GM23248 (cell line): Measurements from ENCODE around the gene KCTD8. TPM values are rescaled to one million over a fixed set of nuclear protein-coding genes. Genes with fewer than 3 reads are reported as not detected.
"Not testable (repeated sequence)": the region's sequence is repeated elsewhere in the genome, so short reads cannot be mapped to it uniquely, and the experiment has no call there.

Source experiments
- DNase-seq: peaks from one replicate; pipeline ENCODE4 v3.0.0-alpha.2; 2015
- H2AFZ ChIP-seq: fragments of 200-600 bp; sonication (generic); 2 replicates; pipeline ENCODE4 v1.6.1; 2016; ENCODE audit warnings: antibody characterized with exemption
- H3F3A ChIP-seq: fragments of 200-600 bp; sonication (generic); 2 replicates; pipeline ENCODE4 v1.6.1; 2016; ENCODE audit warnings: mild to moderate bottlenecking, antibody characterized with exemption, mixed run types; ENCODE audit not compliant: insufficient read depth
- H3K27ac ChIP-seq: fragments of 200-600 bp; sonication (generic); 2 replicates; pipeline ENCODE4 v1.5.1; 2016; ENCODE audit warnings: mild to moderate bottlenecking
- H3K27me3 ChIP-seq: fragments of 200-600 bp; sonication (generic); replicated peaks from 2 replicates; pipeline ENCODE4 v1.6.1; 2016; ENCODE audit warnings: mild to moderate bottlenecking; ENCODE audit not compliant: insufficient read depth
- H3K36me3 ChIP-seq: fragments of 200-600 bp; sonication (generic); 2 replicates; pipeline ENCODE4 v1.6.1; 2016; ENCODE audit warnings: low read depth, mild to moderate bottlenecking
- H3K4me1 ChIP-seq: fragments of 200-600 bp; sonication (generic); 2 replicates; pipeline ENCODE4 v1.6.1; 2016; ENCODE audit warnings: mild to moderate bottlenecking; ENCODE audit not compliant: insufficient read depth
- H3K4me2 ChIP-seq: fragments of 200-600 bp; sonication (generic); one replicate; pipeline ENCODE4 v1.6.1; 2016; ENCODE audit warnings: mild to moderate bottlenecking; ENCODE audit not compliant: unreplicated experiment
- H3K4me3 ChIP-seq: fragments of 200-600 bp; sonication (generic); 2 replicates; pipeline ENCODE4 v1.5.1; 2016; ENCODE audit warnings: mild to moderate bottlenecking
- H3K79me2 ChIP-seq: fragments of 200-600 bp; sonication (generic); 2 replicates; pipeline ENCODE4 v1.6.1; 2016; ENCODE audit warnings: mild to moderate bottlenecking; ENCODE audit not compliant: insufficient read depth
- H3K9ac ChIP-seq: fragments of 200-600 bp; sonication (generic); 2 replicates; pipeline ENCODE4 v1.6.1; 2016; ENCODE audit warnings: mild to moderate bottlenecking
- H3K9me2 ChIP-seq: fragments of 200-600 bp; sonication (generic); 2 replicates; pipeline ENCODE4 v1.6.1; 2016; ENCODE audit warnings: mixed run types, mild to moderate bottlenecking, moderate library complexity; ENCODE audit not compliant: insufficient read depth
- H3K9me3 ChIP-seq: fragments of 200-600 bp; sonication (generic); one replicate; pipeline ENCODE4 v1.6.1; 2017; ENCODE audit warnings: low read depth
- H4K20me1 ChIP-seq: fragments of 200-600 bp; sonication (generic); 2 replicates; pipeline ENCODE4 v1.6.0; 2016; ENCODE audit not compliant: insufficient read depth
- EZH2 ChIP-seq: fragments of 200-600 bp; sonication (generic); IDR thresholded peaks from 2 replicates; pipeline ENCODE4 v1.6.1; 2018; ENCODE audit warnings: antibody characterized with exemption, mild to moderate bottlenecking; ENCODE audit not compliant: insufficient read depth, poor library complexity, severe bottlenecking
- EZH2phosphoT487 ChIP-seq: fragments of 200-600 bp; sonication (generic); IDR thresholded peaks from 2 replicates; pipeline ENCODE4 v1.6.1; 2018; ENCODE audit warnings: antibody characterized with exemption, moderate library complexity, mild to moderate bottlenecking, low read depth; ENCODE audit not compliant: insufficient read depth
- WGBS, 2 experiments: methylation state at CpG; one replicate each; pipeline ENCODE4 v1.1.6; 2015 to 2017; ENCODE audit warnings: low lambda C conversion rate in 2 of 2, low coverage in 1 of 2; ENCODE audit errors: missing lambda C conversion rate in 2 of 2; 5-methylcytosine and 5-hydroxymethylcytosine counted together
- in situ Hi-C: fragments of 300-500 bp; cut with MboI; formaldehyde crosslinking; loops from 2 replicates; pipeline ENCODE4 v1.15.0; 2020
- polyA plus RNA-seq: library from polyadenylated mRNA; unstranded; fragments of >200 nt; fragmentation: Nextera tagmentation; extraction: Ambion mirVana; gene quantifications from 2 replicates; pipeline ENCODE4 v1.2.1, GENCODE V29; 2016
- total RNA-seq: library from RNA; depleted of rRNA; stranded (reverse); fragments of >200 nt; shearing (Covaris generic); gene quantifications from 2 replicates; pipeline ENCODE4 v1.2.3, GENCODE V29; 2014

Gene KCTD8
- total and polyA plus RNA-seq, 2 experiments from 2014 or later = not detected

- Histone ChIP-seq H3K79me2 (no peaks in the 10 kb centered on the region), H3K4me2 (no peak overlapping the region), H2AFZ (no peak overlapping the region), H3K27me3 (no peaks in the 10 kb centered on the region), H3K4me1 (no peaks in the 10 kb centered on the region), H3K9ac (no peak overlapping the region), H3F3A (no peaks in the 10 kb centered on the region), H4K20me1 (no peaks in the 10 kb centered on the region), H3K9me3 (no peaks in the 10 kb centered on the region), H3K27ac (no peak overlapping the region), H3K4me3 (no peak overlapping the region), H3K9me2 (no peaks in the 10 kb centered on the region), H3K36me3 (no peaks in the 10 kb centered on the region)
- DNase-seq = no peak
- TF ChIP-seq EZH2 (no peak), EZH2phosphoT487 (no peak)
- 23 to 38% methylated on average over 1 of the region's 1 CpG for WGBS, 2 experiments
- in situ Hi-C loops = no loop called here
Measured at GRCh38 chr4:44186850-44187246, 261.8 kb downstream of the KCTD8 start.

- H3K36me3 ChIP-seq = no peaks in the 10 kb centered on the region
- no peaks in the 10 kb centered on the region for H3K4me1 ChIP-seq
- in situ Hi-C loops = no loop called here
- no peaks in the 10 kb centered on the region for H3K79me2 ChIP-seq
- H3K9me3 ChIP-seq = no peaks in the 10 kb centered on the region
- no peak overlapping the region for H3K4me2 ChIP-seq
- TF ChIP-seq EZH2phosphoT487 (no peak), EZH2 (no peak)
- no peaks in the 10 kb centered on the region for H4K20me1 ChIP-seq
- no peaks in the 10 kb centered on the region for H3K27me3 ChIP-seq
- no peak overlapping the region for H3K4me3 ChIP-seq
- no peaks in the 10 kb centered on the region for H3K9me2 ChIP-seq
- no peak overlapping the region for H3K9ac ChIP-seq
- no peak for DNase-seq
- H3K27ac ChIP-seq = no peak overlapping the region
- 46 to 48% methylated on average over 23 of the region's 23 CpGs for WGBS, 2 experiments
- H2AFZ ChIP-seq = no peak overlapping the region
- no peaks in the 10 kb centered on the region for H3F3A ChIP-seq
Measured at GRCh38 chr4:44186096-44186849, 262.3 kb downstream of the KCTD8 start.

GRCh38 chr4:44181491-44182349, 266.9 kb downstream of the KCTD8 start:
- H3K27me3 ChIP-seq, DNase-seq, H4K20me1 ChIP-seq, in situ Hi-C loops, H3K9me3 ChIP-seq, H3K79me2 ChIP-seq, H3K27ac ChIP-seq, H3K4me1 ChIP-seq, H3F3A ChIP-seq, H3K36me3 ChIP-seq, H3K4me3 ChIP-seq, H2AFZ ChIP-seq, H3K4me2 ChIP-seq, H3K9me2 ChIP-seq, H3K9ac ChIP-seq: not testable (repeated sequence)
- WGBS, 2 experiments = 65 to 77% methylated on average over 16 to 43 of the region's 54 CpGs

GRCh38 chr4:44167766-44168165, 280.8 kb downstream of the KCTD8 start:
- DNase-seq, H3K9ac ChIP-seq, H3K27ac ChIP-seq, H3K36me3 ChIP-seq, H4K20me1 ChIP-seq, H3K27me3 ChIP-seq, H3K9me3 ChIP-seq, H2AFZ ChIP-seq, H3F3A ChIP-seq, H3K79me2 ChIP-seq, in situ Hi-C loops, H3K9me2 ChIP-seq, H3K4me3 ChIP-seq, H3K4me1 ChIP-seq, H3K4me2 ChIP-seq: not testable (repeated sequence)
- WGBS, 2 experiments = 60 to 78% methylated on average over 5 to 27 of the region's 27 CpGs
